A549 (cell line): ENCODE data around the gene EPB41L2. TPM values are rescaled to one million over a fixed set of nuclear protein-coding genes. Genes with fewer than 3 reads are reported as not detected.

Experiments used
- ATAC-seq, 2 experiments: fragments of 200-7000 bp in 1 of 2; fragments of >200 bp in 1 of 2; cut with Nextera tagmentation in 1 of 2; cut with Tn5 transposase in 1 of 2; 3 replicates each; pipeline versions ENCODE4 v1.8.0 to v1.9.1; 2018 to 2020; ENCODE audit warnings: mild to moderate bottlenecking in 1 of 2, moderate library complexity in 1 of 2
- CTCF ChIA-PET: fragments of 300-600 bp; sonication (Branson Sonifier 250); formaldehyde crosslinking; extraction: SDS; loops from one replicate; lab custom pipeline; 2021; ENCODE audit warnings: antibody characterized with exemption, inconsistent platforms; lab: Yijun Ruan, JAX
- POLR2A ChIA-PET: fragments of 350-600 bp; formaldehyde crosslinking; extraction: SDS; loops from one replicate; lab custom pipeline; 2021; ENCODE audit warnings: antibody characterized with exemption, inconsistent platforms; lab: Yijun Ruan, JAX
- DNase-seq, 2 experiments: peaks; one replicate each; pipeline versions ENCODE4 v3.0.0 to v3.0.0-alpha.2; 2011 to 2016; ENCODE audit warnings: low read depth in 1 of 2, low spot score in 1 of 2
- FAIRE-seq: peaks from 2 replicates; lab custom pipeline; 2011; peaks lifted over from hg19 to GRCh38; lab: Jason Lieb, UNC
- H3K27ac ChIP-seq, 2 experiments: fragments of >200 bp; sonication (Bioruptor Twin); formaldehyde crosslinking; 3 replicates each; pipeline ENCODE4 v1.5.1; 2016 to 2017
- H3K4me1 ChIP-seq: fragments of >200 bp; sonication (Bioruptor Twin); formaldehyde crosslinking; 3 replicates; pipeline ENCODE4 v1.6.1; 2016
- H3K4me2 ChIP-seq: fragments of >200 bp; sonication (Bioruptor Twin); formaldehyde crosslinking; 3 replicates; pipeline ENCODE4 v1.6.1; 2016
- H3K4me3 ChIP-seq: fragments of >200 bp; sonication (Bioruptor Twin); formaldehyde crosslinking; 3 replicates; pipeline ENCODE4 v1.5.1; 2016
- H3K9me3 ChIP-seq: fragments of >200 bp; sonication (Bioruptor Twin); formaldehyde crosslinking; 3 replicates; pipeline ENCODE4 v1.6.1; 2016
- BCL3 ChIP-seq: fragments of >200 bp; sonication (Bioruptor Twin); formaldehyde crosslinking; IDR thresholded peaks from 3 replicates; pipeline ENCODE4 v1.6.1; 2016
- BHLHE40 ChIP-seq: IDR thresholded peaks from 2 replicates; pipeline ENCODE4 v1.6.1; 2012; ENCODE audit warnings: low read depth, low read length, inconsistent platforms
- CEBPB ChIP-seq, 2 experiments: fragments of >200 bp in 1 of 2; sonication (Bioruptor Twin) in 1 of 2; formaldehyde crosslinking in 1 of 2; IDR thresholded peaks; 2 replicates each; pipeline ENCODE4 v1.6.1; 2012 to 2016
- CHD2 ChIP-seq: fragments of 150-350 bp; IDR thresholded peaks from 2 replicates; pipeline ENCODE4 v1.6.1; 2014; ENCODE audit warnings: low read length; ENCODE audit not compliant: partially characterized antibody
- CTCF ChIP-seq: fragments of >200 bp; sonication (Bioruptor Twin); formaldehyde crosslinking; IDR thresholded peaks from 3 replicates; pipeline ENCODE4 v1.5.1; 2016
- E2F6 ChIP-seq: IDR thresholded peaks from 2 replicates; pipeline ENCODE4 v1.6.1; 2012; ENCODE audit warnings: low read depth, borderline replicate concordance
- EHMT2 ChIP-seq: fragments of 200-600 bp; sonication (generic); IDR thresholded peaks from 2 replicates; pipeline ENCODE4 v1.6.1; 2016; ENCODE audit warnings: antibody characterized with exemption, low read depth, mild to moderate bottlenecking, moderate library complexity
- ELK1 ChIP-seq: fragments of 150-350 bp; IDR thresholded peaks from 2 replicates; pipeline ENCODE4 v1.6.1; 2014; ENCODE audit warnings: low read depth, mild to moderate bottlenecking, low read length
- EP300 ChIP-seq, 2 experiments: fragments of >200 bp; sonication (Bioruptor Twin); formaldehyde crosslinking; IDR thresholded peaks; 2 replicates in 1 of 2; 3 replicates in 1 of 2; pipeline ENCODE4 v1.6.1; 2016 to 2017
- FOSL2 ChIP-seq, 2 experiments: fragments of 450-650 bp in 1 of 2; fragments of >200 bp in 1 of 2; sonication (Bioruptor Twin) in 1 of 2; formaldehyde crosslinking; IDR thresholded peaks; 2 replicates each; pipeline versions ENCODE4 v1.5.0 to v1.6.1; 2016 to 2020; ENCODE audit warnings: mild to moderate bottlenecking in 1 of 2, moderate library complexity in 1 of 2
- FOXS1 ChIP-seq: fragments of 250-450 bp; sonication (Bioruptor Pico); IDR thresholded peaks from 2 replicates; pipeline ENCODE4 v1.5.0; 2020; ENCODE audit warnings: mild to moderate bottlenecking, moderate library complexity
- HES2 ChIP-seq: fragments of >200 bp; sonication (Bioruptor Twin); formaldehyde crosslinking; IDR thresholded peaks from 2 replicates; pipeline ENCODE4 v1.6.1; 2016
- HEYL ChIP-seq: fragments of 250-450 bp; sonication (Bioruptor Pico); IDR thresholded peaks from 2 replicates; pipeline ENCODE4 v1.8.0; 2021; ENCODE audit warnings: mild to moderate bottlenecking, moderate library complexity
- HMGXB4 ChIP-seq: fragments of 250-450 bp; sonication (Bioruptor Pico); IDR thresholded peaks from 2 replicates; pipeline ENCODE4 v1.5.0; 2021; ENCODE audit warnings: mild to moderate bottlenecking, moderate library complexity, borderline replicate concordance
- HOXA7 ChIP-seq: fragments of 250-450 bp; sonication (Bioruptor Pico); IDR thresholded peaks from 2 replicates; pipeline ENCODE4 v1.5.0; 2020; ENCODE audit warnings: mild to moderate bottlenecking, moderate library complexity
- HOXB13 ChIP-seq: fragments of 250-450 bp; sonication (Bioruptor Pico); IDR thresholded peaks from 2 replicates; pipeline ENCODE4 v1.5.0; 2020; ENCODE audit warnings: low read depth, mild to moderate bottlenecking, moderate library complexity
- KDM1A ChIP-seq: fragments of 200-600 bp; sonication (generic); IDR thresholded peaks from 2 replicates; pipeline ENCODE4 v1.6.1; 2016; ENCODE audit warnings: low read depth, mild to moderate bottlenecking
- MAZ ChIP-seq: fragments of 150-350 bp; IDR thresholded peaks from 2 replicates; pipeline ENCODE4 v1.6.1; 2014; ENCODE audit warnings: antibody characterized with exemption, low read depth, low read length, borderline replicate concordance
- NR3C1 ChIP-seq: fragments of >200 bp; sonication (Bioruptor Twin); formaldehyde crosslinking; IDR thresholded peaks from 3 replicates; pipeline ENCODE4 v1.6.1; 2017
- POLR2AphosphoS2 ChIP-seq: conservative IDR thresholded peaks from 2 replicates; pipeline ENCODE4 v1.6.1; 2012; ENCODE audit warnings: low read length, improper control_type of control experiment, inconsistent platforms
- REST ChIP-seq: fragments of 200-600 bp; sonication (generic); IDR thresholded peaks from 2 replicates; pipeline ENCODE4 v1.6.1; 2016; ENCODE audit warnings: antibody characterized with exemption, mild to moderate bottlenecking, moderate library complexity
- RFX5 ChIP-seq: fragments of 450-650 bp; IDR thresholded peaks from 2 replicates; pipeline ENCODE4 v1.7.1; 2014; ENCODE audit warnings: antibody characterized with exemption, mild to moderate bottlenecking, moderate library complexity
- RNF2 ChIP-seq: fragments of 200-600 bp; sonication (generic); IDR thresholded peaks from 2 replicates; pipeline ENCODE4 v1.6.1; 2016; ENCODE audit warnings: low read depth, mild to moderate bottlenecking, antibody characterized with exemption, moderate library complexity, borderline replicate concordance
- SMC3 ChIP-seq: fragments of >200 bp; sonication (Bioruptor Twin); formaldehyde crosslinking; IDR thresholded peaks from 3 replicates; pipeline ENCODE4 v1.6.1; 2018; ENCODE audit warnings: inconsistent platforms
- SREBF2 ChIP-seq: fragments of 450-650 bp; IDR thresholded peaks from 2 replicates; pipeline ENCODE4 v1.6.1; 2014; ENCODE audit warnings: mild to moderate bottlenecking, moderate library complexity
- TP53 ChIP-seq: fragments of 250-450 bp; sonication (Bioruptor Pico); IDR thresholded peaks from 2 replicates; pipeline ENCODE4 v1.5.0; 2021; ENCODE audit warnings: mild to moderate bottlenecking, moderate library complexity
- WGBS: methylation state at CpG from one replicate; pipeline ENCODE4 v1.1.6; 2017; ENCODE audit errors: missing lambda C conversion rate; 5-methylcytosine and 5-hydroxymethylcytosine counted together
- polyA plus RNA-seq, 4 experiments: library from polyadenylated mRNA; depleted of rRNA in 3 of 4; stranded (reverse); fragments of >200 nt; fragmentation: RNase III in 1 of 4; extraction: RNeasy Plus Mini Kit Qiagen cat#74134 plus additional on column Dnase treatment in 1 of 4; gene quantifications; 2 replicates in 3 of 4; 3 replicates in 1 of 4; pipeline ENCODE4 v1.2.3, GENCODE V29; 2011 to 2017

The EPB41L2 gene
- polyA plus RNA-seq, 2 of the 4 experiments (the other 2 are of a cell fraction) = 42.9 to 50.3 TPM

- no peak for TF ChIP-seq FOXS1
- no peak for TF ChIP-seq NR3C1
- no peak for TF ChIP-seq BCL3
- no peak for TF ChIP-seq ELK1
- TF ChIP-seq HOXA7 (CRISPR knock-in tag) = no peak
- TF ChIP-seq EP300 (IDR thresholded peaks at IDR 0.05) = no peak
Observed at GRCh38 chr6:131040866-131041265, 22.2 kb downstream of the EPB41L2 start (continued).

GRCh38 chr6:131039345-131039680 lies 23.7 kb downstream of the EPB41L2 start:
- ATAC-seq (no peak), FAIRE-seq (no peak), DNase-seq (no peak)
- H3K4me3 ChIP-seq = no peak overlapping the region
- TF ChIP-seq HOXB13 (no peak), CHD2 (no peak), HMGXB4 (no peak), SMC3 (no peak), TP53 (CRISPR knock-in tag) (no peak), CTCF (no peak), CEBPB (IDR thresholded peaks at IDR 0.05) (no peak), BHLHE40 (no peak), E2F6 (no peak), RNF2 (no peak), KDM1A (no peak), EHMT2 (no peak), RFX5 (no peak), MAZ (no peak), HEYL (CRISPR knock-in tag) (no peak), POLR2AphosphoS2 (no peak), SREBF2 (no peak), FOSL2 (IDR thresholded peaks at IDR 0.05) (no peak), FOSL2 (CRISPR knock-in tag; IDR thresholded peaks at IDR 0.05) (no peak), REST (no peak), HES2 (no peak)
- CTCF ChIA-PET = no interaction called here
- H3K4me2 ChIP-seq = no peak overlapping the region
- H3K9me3 ChIP-seq = no peaks in the 10 kb centered on the region
- peaks cover 13% of the 10 kb centered on the region for H3K4me1 ChIP-seq
- POLR2A ChIA-PET = no interaction called here
- WGBS = 89% methylated on average over 4 of the region's 4 CpGs
- H3K27ac ChIP-seq = no peak overlapping the region
